Fibroblast of skin of back (primary cell): ENCODE measurements around the gene LTBP2.
A peak's percentile ranks its signal among the peaks of the same experiment; 100 is the strongest.

Experiments
- DNase-seq: peaks from one replicate; pipeline ENCODE4 v3.0.0-alpha.2; 2013

The LTBP2 gene

GRCh38 chr14:74504874-74505720, 106.9 kb downstream of the LTBP2 start:
- no peak for DNase-seq

DNA sequence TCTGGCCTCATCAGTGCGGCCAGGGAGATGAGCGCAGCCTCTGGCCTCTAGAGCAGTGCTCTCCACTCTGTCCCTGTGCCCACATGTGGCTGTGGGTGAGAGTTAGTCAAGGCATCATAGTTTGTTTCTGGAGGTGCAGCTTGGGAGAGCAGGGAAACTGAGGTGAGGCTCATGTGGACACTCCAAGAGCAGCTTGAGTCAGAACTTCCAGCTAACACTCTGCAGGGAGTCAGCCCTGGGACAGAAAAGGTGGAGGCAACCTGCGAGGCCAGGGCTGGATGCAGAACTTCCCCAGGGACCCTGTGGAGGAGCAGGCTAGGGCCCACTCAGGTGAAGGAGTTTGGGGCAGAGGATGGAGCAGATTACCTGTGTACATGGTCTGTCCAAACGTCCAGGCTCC, 107.6 kb downstream of the LTBP2 start:
- no peak for DNase-seq

GRCh38 chr14:74503938-74504335, 108.1 kb downstream of the LTBP2 start:
- no peak for DNase-seq

- no peak for DNase-seq
These were observed 108.6 kb downstream of the LTBP2 start for GRCh38 chr14:74503291-74503937.

- DNase-seq: peak; percentile 51
These were observed 109.6 kb downstream of the LTBP2 start for GRCh38 chr14:74502236-74503019.

GRCh38 chr14:74501691-74502090, 110.3 kb downstream of the LTBP2 start:
- no peak for DNase-seq

DNA sequence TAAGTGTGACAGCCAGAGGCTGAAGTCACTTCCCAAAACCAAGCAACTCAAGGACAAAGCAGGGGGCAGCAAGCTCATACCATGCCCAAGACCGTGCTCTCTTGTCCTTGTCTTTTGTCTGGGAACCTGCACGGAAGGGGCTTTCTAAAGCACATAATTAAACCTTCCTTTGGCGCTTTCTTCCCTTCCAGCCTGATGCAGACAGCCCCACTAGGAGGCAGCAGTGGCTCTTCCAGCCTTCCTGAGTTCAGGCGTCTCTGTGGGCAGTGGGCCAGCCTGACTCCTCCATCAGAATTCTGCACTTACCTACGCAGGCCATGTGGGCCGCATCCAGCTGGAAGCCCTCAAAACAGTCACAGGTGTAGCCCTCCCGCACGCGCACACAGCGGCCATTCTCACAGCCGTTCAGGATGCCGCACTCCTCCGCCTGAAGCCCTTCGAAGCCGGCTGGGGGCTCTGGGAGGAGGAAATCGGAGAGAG, 110.9 kb downstream of the LTBP2 start:
- peak; percentile 77 for DNase-seq

DNA sequence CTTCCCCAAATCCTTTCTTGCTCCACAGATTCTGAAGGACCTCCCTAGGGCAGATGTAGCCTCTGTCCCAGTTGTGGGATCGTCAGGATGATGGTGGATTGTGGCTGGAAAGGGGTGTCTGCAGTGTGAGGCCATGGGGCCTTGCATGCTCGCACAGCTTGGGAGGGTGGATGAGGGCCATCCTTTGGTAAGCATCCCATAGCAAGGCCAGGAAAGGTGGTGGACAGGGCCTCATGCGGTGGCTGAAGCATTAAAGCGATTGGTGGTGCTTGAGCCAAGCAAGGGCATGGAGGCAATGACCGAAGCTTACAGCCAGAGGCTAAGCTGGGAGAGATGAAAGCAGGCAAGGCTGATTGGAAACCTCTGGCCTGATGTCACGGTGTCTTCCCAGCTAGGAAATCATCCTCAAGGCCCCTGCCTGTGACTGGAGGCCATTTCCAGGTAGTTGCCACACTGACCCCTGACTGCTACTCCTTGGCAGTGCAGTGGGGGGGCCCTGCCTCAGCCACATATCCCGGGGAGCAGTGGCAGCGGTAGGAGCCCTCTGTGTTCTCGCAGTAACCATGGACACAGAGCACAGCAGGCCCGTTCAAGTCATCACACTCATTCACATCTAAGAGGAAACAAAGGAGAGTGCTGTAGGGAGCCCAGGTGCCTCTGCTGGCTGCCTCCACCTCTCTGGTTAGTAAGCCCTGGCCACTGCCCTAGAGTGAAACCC, 111.5 kb downstream of the LTBP2 start:
- no peak for DNase-seq

- DNase-seq: no peak
These were observed 116.7 kb downstream of the LTBP2 start for GRCh38 chr14:74495356-74495755.

DNA sequence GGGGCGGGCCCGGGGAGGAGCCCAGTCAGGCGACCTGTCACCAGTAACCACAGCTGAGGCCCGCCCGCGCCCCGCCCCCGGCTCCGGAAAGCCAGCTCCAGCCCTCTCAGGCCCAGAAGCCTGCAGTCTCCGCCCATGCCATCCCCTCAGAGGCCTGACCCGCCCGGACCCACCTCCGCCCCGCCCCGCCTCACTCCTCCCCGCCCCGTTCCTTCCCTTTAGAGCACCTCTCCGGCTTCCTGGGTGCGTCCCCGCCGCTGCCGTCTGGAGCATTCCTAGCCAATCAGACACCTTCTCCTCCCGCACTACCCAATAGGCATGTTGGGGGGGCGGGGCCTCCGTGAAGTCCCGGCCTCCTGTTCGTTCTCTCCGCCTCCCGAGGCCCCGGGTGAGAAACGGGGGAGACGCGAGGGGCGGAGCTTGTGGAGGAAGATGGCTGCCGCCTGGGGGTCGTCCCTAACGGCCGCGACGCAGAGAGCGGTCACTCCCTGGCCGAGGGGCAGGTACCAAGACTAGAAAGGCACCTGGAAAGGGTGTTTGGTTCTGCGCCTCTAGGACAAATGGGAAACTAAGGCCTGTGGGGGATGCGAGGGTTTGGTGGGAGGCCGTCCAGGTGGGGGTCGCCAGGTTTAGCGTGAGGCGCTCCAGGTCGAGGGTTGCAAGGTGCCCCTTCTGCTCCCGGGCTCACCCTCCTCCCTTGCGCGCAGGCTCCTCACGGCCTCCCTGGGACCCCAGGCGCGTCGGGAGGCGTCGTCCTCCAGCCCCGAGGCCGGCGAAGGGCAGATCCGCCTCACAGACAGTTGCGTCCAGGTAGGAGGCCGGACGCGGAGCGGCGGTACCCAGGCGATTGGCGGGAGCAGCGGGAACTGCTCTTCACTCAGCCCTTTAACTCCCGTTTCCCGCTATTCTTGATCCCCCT, 118.4 kb downstream of the LTBP2 start, which contains the start of gene ISCA2:
TSS of gene ISCA2 (plus strand) at position 423 of the 919 bp plus-strand sequence. CDS start at position 433, 10 bp downstream.
- peak; percentile 99 for DNase-seq

GRCh38 chr14:74492776-74493342, 119.2 kb downstream of the LTBP2 start, which contains the start of gene NPC2:
Gene NPC2, minus strand, starts transcription at chr14:74493305. Its CDS starts 31 bp downstream, at chr14:74493274.
- DNase-seq: no peak

GRCh38 chr14:74491956-74492775, 119.9 kb downstream of the LTBP2 start:
- peak; percentile 57 for DNase-seq

- DNase-seq: no peak
These were observed 121.6 kb downstream of the LTBP2 start for GRCh38 chr14:74490486-74490885.

- DNase-seq: peak; percentile 59
These were observed 123.1 kb downstream of the LTBP2 start for GRCh38 chr14:74488786-74489397.

DNA sequence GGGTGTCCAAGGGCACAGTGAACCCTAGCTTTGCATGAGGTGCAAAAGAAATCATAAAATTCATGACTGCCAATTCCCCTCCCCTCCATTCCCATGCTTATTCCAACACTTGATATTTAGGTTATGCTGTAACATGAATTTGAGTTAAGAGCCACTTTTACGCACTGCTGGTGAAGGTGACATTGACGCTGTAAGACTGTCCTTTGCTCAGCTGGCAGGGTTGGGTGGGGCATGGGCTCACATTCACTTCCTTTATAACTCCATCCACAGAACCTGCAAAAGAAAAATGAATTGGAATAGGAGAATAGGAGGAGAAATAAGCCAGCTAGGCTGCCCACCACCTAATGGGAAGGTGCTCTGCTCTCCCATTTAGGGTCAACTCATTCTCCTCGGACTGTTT, 125.9 kb downstream of the LTBP2 start:
- no peak for DNase-seq

GRCh38 chr14:74483321-74483720, 128.7 kb downstream of the LTBP2 start:
- no peak for DNase-seq

DNA sequence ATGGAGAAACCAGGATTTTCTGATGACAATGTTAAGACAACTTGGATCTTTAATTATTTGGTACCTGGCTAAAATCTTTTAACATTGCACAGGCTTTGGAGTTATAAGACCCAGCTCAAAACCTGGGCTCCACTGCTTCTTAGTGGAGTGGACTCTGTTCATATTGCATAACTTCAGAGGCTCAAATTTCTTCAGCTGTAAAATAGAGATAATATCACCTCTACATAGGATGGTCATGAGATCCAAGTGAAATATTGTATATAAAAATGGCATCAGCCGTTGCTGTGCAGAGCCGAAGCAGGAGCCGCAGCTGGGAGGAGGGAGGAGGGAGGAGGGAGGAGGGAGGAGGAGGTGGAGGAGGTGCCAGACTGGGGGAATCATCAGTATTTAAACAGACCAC, 129.5 kb downstream of the LTBP2 start:
- no peak for DNase-seq

- no peak for DNase-seq
These were observed 132.0 kb downstream of the LTBP2 start for GRCh38 chr14:74480046-74480445.

- peak; percentile 27 for DNase-seq
These were observed 132.9 kb downstream of the LTBP2 start for GRCh38 chr14:74478996-74479635.
